HepG2 (cell line): ENCODE measurements around the gene CPNE1. TPM values are rescaled to one million over a fixed set of nuclear protein-coding genes. Genes with fewer than 3 reads are reported as not detected.

Experiments
- CBX5 ChIP-seq: sonication (generic); formaldehyde crosslinking; IDR thresholded peaks from 2 replicates; pipeline ENCODE4 v1.4.0; 2020; ENCODE audit warnings: missing genetic modification reagents, borderline replicate concordance
- CC2D1A ChIP-seq: sonication (generic); formaldehyde crosslinking; IDR thresholded peaks from 2 replicates; pipeline ENCODE4 v1.8.1; 2023; ENCODE audit warnings: mild to moderate bottlenecking, missing genetic modification reagents
- DNMT3B ChIP-seq: conservative IDR thresholded peaks from 2 replicates; pipeline ENCODE4 v1.6.1; 2016; ENCODE audit warnings: missing biosample characterization, control low read depth
- HNRNPL ChIP-seq: fragments of 200-400 bp; formaldehyde crosslinking; IDR thresholded peaks from 2 replicates; pipeline ENCODE4 v1.6.1; 2017; ENCODE audit warnings: mild to moderate bottlenecking, low read depth, low read length
- KDM5B ChIP-seq: sonication (generic); formaldehyde crosslinking; IDR thresholded peaks from 2 replicates; pipeline ENCODE4 v1.4.0; 2020; ENCODE audit warnings: missing genetic modification reagents, mild to moderate bottlenecking, borderline replicate concordance
- MIXL1 ChIP-seq: IDR thresholded peaks from 2 replicates; pipeline ENCODE4 v1.6.1; 2016
- NKX3-1 ChIP-seq: sonication (generic); formaldehyde crosslinking; IDR thresholded peaks from 2 replicates; pipeline ENCODE4 v1.5.0; 2020; ENCODE audit warnings: missing genetic modification reagents
- NR2F1 ChIP-seq, 2 experiments: fragments of 450-650 bp in 1 of 2; formaldehyde crosslinking in 1 of 2; IDR thresholded peaks; 2 replicates each; pipeline versions ENCODE4 v1.5.0 to v1.6.1; 2016 to 2020; ENCODE audit warnings: mild to moderate bottlenecking in 1 of 2, missing compliant biosample characterization in 1 of 2, missing genetic modification reagents in 1 of 2, moderate library complexity in 1 of 2
- PCBP1 ChIP-seq: fragments of 200-400 bp; formaldehyde crosslinking; IDR thresholded peaks from 2 replicates; pipeline ENCODE4 v1.6.1; 2017; ENCODE audit warnings: mild to moderate bottlenecking, low read depth, low read length, borderline replicate concordance
- SALL1 ChIP-seq: sonication (generic); formaldehyde crosslinking; IDR thresholded peaks from 2 replicates; pipeline ENCODE4 v1.8.0; 2022; ENCODE audit warnings: mild to moderate bottlenecking, missing genetic modification reagents
- ZBTB8A ChIP-seq: sonication (generic); formaldehyde crosslinking; IDR thresholded peaks from 2 replicates; pipeline ENCODE4 v1.4.0; 2020; ENCODE audit warnings: mild to moderate bottlenecking, low read depth, missing genetic modification reagents, borderline replicate concordance
- ZGPAT ChIP-seq: IDR thresholded peaks from 2 replicates; pipeline ENCODE4 v1.6.1; 2016; ENCODE audit warnings: mild to moderate bottlenecking
- ZNF251 ChIP-seq: sonication (generic); formaldehyde crosslinking; IDR thresholded peaks from 2 replicates; pipeline ENCODE4 v1.9.0; 2021; ENCODE audit warnings: mild to moderate bottlenecking, missing genetic modification reagents
- ZNF557 ChIP-seq: sonication (generic); formaldehyde crosslinking; IDR thresholded peaks from 2 replicates; pipeline ENCODE4 v1.4.0; 2020; ENCODE audit warnings: missing genetic modification reagents
- polyA plus RNA-seq, 8 experiments: library from polyadenylated mRNA; depleted of rRNA in 3 of 8; stranded (reverse) in 7 of 8; unstranded in 1 of 8; fragments of >200 nt; fragmentation: Illumina TruSeq in 4 of 8; extraction: Trizol in 4 of 8; gene quantifications; 2 replicates each; pipeline versions ENCODE4 v1.2.1 to v1.2.3, GENCODE V29; 2011 to 2016; ENCODE audit warnings: low read depth in 4 of 8, missing spikeins in 1 of 8, mixed read lengths in 1 of 8; ENCODE audit not compliant: insufficient read depth in 1 of 8
- total RNA-seq, 5 experiments: library from RNA; depleted of rRNA; stranded (reverse); fragments of >200 nt; fragmentation: Illumina TruSeq; extraction: Trizol; gene quantifications; 2 replicates each; pipeline ENCODE4 v1.2.3, GENCODE V29; 2016; ENCODE audit warnings: low read depth in 1 of 5
- TF ChIP-seq, protein P1 (sequence below): sonication (generic); formaldehyde crosslinking; IDR thresholded peaks from 2 replicates; pipeline ENCODE4 v1.5.1; 2020; ENCODE audit warnings: missing genetic modification reagents, mild to moderate bottlenecking, borderline replicate concordance
- TF ChIP-seq, protein P2 (sequence below): sonication (generic); formaldehyde crosslinking; IDR thresholded peaks from 2 replicates; pipeline ENCODE4 v1.4.0; 2020; ENCODE audit warnings: mild to moderate bottlenecking, missing genetic modification reagents
- TF ChIP-seq, protein P3 (sequence below): sonication (generic); formaldehyde crosslinking; IDR thresholded peaks from 2 replicates; pipeline ENCODE4 v1.4.0; 2020; ENCODE audit warnings: mild to moderate bottlenecking, missing genetic modification reagents, borderline replicate concordance
- TF ChIP-seq, protein P4 (sequence below), 2 experiments: sonication (generic) in 1 of 2; formaldehyde crosslinking in 1 of 2; IDR thresholded peaks; 2 replicates each; pipeline versions ENCODE4 v1.4.0 to v1.6.1; 2018 to 2020; ENCODE audit warnings: missing genetic modification reagents in 2 of 2, borderline replicate concordance in 1 of 2, low read depth in 1 of 2, mild to moderate bottlenecking in 1 of 2, missing biosample characterization in 1 of 2

The CPNE1 gene
- total and polyA plus RNA-seq, 2 of the 13 experiments (the other 11 are each of a cell fraction or from before 2014, with no cell fraction given) = 408 to 431 TPM

DNA sequence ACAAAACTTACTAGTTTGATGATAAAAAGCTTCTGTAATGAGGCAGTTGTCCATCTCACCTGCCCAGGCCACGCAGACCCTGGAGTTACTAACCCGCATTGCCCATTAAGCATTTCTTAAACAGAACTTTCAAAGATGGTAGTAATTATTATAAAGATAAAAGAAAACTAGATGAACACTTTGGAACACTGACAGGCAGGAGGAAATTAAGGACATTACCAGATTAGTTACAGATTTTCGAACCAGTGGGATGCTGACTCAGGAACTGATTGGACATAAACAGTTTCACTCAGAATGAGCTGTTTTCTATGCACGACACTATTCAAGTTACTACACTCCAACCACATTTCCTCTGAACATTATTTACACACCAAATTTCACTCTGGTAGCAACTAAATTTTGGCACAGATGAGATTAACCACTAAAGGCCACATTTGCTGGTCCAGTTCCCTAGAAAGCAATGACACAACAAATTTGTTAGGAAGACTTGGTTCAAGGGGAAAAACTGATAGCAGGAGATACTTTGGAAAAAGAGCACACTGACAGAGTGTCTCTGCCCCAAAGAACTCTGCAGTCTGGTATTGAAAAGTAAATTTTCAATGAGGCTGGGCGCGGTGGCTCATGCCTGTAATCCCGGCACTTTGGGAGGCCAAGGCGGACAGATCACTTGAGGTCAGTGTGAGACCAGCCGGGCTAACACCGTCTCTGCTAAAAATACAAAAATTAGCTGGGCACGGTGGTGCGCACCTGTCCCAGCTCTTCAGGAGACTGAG lies 37.5 kb upstream of the CPNE1 start (continued):
- TF ChIP-seq, protein P1, sequence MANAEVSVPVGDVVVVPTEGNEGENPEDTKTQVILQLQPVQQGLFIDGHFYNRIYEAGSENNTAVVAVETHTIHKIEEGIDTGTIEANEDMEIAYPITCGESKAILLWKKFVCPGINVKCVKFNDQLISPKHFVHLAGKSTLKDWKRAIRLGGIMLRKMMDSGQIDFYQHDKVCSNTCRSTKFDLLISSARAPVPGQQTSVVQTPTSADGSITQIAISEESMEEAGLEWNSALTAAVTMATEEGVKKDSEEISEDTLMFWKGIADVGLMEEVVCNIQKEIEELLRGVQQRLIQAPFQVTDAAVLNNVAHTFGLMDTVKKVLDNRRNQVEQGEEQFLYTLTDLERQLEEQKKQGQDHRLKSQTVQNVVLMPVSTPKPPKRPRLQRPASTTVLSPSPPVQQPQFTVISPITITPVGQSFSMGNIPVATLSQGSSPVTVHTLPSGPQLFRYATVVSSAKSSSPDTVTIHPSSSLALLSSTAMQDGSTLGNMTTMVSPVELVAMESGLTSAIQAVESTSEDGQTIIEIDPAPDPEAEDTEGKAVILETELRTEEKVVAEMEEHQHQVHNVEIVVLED (CRISPR knock-in tag) = no peak
- TF ChIP-seq ZNF251 (CRISPR knock-in tag) = no peak
- peak; percentile 9 for TF ChIP-seq ZGPAT (CRISPR knock-in tag)
- TF ChIP-seq, protein P2, sequence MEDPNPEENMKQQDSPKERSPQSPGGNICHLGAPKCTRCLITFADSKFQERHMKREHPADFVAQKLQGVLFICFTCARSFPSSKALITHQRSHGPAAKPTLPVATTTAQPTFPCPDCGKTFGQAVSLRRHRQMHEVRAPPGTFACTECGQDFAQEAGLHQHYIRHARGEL (CRISPR knock-in tag) = no peak
- no peak for TF ChIP-seq PCBP1
- TF ChIP-seq MIXL1 (CRISPR knock-in tag) = no peak
- no peak for TF ChIP-seq CC2D1A
- TF ChIP-seq, protein P3, sequence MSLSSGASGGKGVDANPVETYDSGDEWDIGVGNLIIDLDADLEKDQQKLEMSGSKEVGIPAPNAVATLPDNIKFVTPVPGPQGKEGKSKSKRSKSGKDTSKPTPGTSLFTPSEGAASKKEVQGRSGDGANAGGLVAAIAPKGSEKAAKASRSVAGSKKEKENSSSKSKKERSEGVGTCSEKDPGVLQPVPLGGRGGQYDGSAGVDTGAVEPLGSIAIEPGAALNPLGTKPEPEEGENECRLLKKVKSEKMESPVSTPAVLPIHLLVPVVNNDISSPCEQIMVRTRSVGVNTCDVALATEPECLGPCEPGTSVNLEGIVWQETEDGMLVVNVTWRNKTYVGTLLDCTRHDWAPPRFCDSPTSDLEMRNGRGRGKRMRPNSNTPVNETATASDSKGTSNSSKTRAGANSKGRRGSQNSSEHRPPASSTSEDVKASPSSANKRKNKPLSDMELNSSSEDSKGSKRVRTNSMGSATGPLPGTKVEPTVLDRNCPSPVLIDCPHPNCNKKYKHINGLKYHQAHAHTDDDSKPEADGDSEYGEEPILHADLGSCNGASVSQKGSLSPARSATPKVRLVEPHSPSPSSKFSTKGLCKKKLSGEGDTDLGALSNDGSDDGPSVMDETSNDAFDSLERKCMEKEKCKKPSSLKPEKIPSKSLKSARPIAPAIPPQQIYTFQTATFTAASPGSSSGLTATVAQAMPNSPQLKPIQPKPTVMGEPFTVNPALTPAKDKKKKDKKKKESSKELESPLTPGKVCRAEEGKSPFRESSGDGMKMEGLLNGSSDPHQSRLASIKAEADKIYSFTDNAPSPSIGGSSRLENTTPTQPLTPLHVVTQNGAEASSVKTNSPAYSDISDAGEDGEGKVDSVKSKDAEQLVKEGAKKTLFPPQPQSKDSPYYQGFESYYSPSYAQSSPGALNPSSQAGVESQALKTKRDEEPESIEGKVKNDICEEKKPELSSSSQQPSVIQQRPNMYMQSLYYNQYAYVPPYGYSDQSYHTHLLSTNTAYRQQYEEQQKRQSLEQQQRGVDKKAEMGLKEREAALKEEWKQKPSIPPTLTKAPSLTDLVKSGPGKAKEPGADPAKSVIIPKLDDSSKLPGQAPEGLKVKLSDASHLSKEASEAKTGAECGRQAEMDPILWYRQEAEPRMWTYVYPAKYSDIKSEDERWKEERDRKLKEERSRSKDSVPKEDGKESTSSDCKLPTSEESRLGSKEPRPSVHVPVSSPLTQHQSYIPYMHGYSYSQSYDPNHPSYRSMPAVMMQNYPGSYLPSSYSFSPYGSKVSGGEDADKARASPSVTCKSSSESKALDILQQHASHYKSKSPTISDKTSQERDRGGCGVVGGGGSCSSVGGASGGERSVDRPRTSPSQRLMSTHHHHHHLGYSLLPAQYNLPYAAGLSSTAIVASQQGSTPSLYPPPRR (CRISPR knock-in tag) = no peak
- TF ChIP-seq ZNF557 (CRISPR knock-in tag) = no peak
- TF ChIP-seq, protein P4, sequence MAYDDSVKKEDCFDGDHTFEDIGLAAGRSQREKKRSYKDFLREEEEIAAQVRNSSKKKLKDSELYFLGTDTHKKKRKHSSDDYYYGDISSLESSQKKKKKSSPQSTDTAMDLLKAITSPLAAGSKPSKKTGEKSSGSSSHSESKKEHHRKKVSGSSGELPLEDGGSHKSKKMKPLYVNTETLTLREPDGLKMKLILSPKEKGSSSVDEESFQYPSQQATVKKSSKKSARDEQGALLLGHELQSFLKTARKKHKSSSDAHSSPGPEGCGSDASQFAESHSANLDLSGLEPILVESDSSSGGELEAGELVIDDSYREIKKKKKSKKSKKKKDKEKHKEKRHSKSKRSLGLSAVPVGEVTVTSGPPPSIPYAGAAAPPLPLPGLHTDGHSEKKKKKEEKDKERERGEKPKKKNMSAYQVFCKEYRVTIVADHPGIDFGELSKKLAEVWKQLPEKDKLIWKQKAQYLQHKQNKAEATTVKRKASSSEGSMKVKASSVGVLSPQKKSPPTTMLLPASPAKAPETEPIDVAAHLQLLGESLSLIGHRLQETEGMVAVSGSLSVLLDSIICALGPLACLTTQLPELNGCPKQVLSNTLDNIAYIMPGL (CRISPR knock-in tag; IDR thresholded peaks at IDR 0.05; ENCODE audit: borderline replicate concordance in 1 of 2, low read depth in 1 of 2) = no peak
- no peak; the same call in 1 of the 2 replicates for TF ChIP-seq DNMT3B (CRISPR knock-in tag)
- TF ChIP-seq CBX5 (CRISPR knock-in tag) = 0 out of 2 replicates have a peak, but pooled peaks have one; percentile 30
- TF ChIP-seq ZBTB8A (CRISPR knock-in tag) = no peak
- TF ChIP-seq NR2F1 (CRISPR knock-in tag; IDR thresholded peaks at IDR 0.05) = 0 out of 4 replicates have a peak, but pooled peaks of 1 of the 2 experiments have one; percentile 20
- no peak for TF ChIP-seq KDM5B
- TF ChIP-seq SALL1 = no peak; the same call in 1 of the 2 replicates
- TF ChIP-seq HNRNPL = no peak
- no peak for TF ChIP-seq NKX3-1 (CRISPR knock-in tag)
